K562 (cell line): Measurements from ENCODE around the gene DIP2B. TPM values are rescaled to one million over a fixed set of nuclear protein-coding genes. Genes with fewer than 3 reads are reported as not detected.

Experiments
- ATAC-seq: fragments of 200-7000 bp; cut with Tn5 transposase; 3 replicates; pipeline ENCODE4 v1.9.1; 2020; ENCODE audit warnings: moderate library complexity
- BruUV-seq: library from RNA; stranded (reverse); fragments of 400-500 nt; replicated peaks from 2 replicates; lab custom pipeline; 2021; lab: Mats Ljungman, UMichigan
- CTCF ChIA-PET: fragments of 300-600 bp; formaldehyde crosslinking; extraction: SDS; loops from one replicate; lab custom pipeline; 2021; ENCODE audit warnings: low intra/inter-chr PET ratio; lab: Yijun Ruan, JAX
- POLR2A ChIA-PET: fragments of 300-600, 350-650 bp; sonication (Branson Sonifier 250); formaldehyde crosslinking; extraction: SDS; loops from one replicate; lab custom pipeline; 2021; ENCODE audit warnings: antibody characterized with exemption, inconsistent platforms; lab: Yijun Ruan, JAX
- DNase-seq, 4 experiments: peaks; one replicate each; pipeline versions ENCODE4 v3.0.0 to v3.0.0-alpha.2; 2011 to 2018; ENCODE audit warnings: low spot score in 3 of 4, mixed read lengths in 3 of 4; ENCODE audit errors: extremely low read depth in 1 of 4
- FAIRE-seq: peaks from 2 replicates; lab custom pipeline; 2011; peaks lifted over from hg19 to GRCh38; lab: Jason Lieb, UNC
- H2AFZ ChIP-seq: 2 replicates; pipeline ENCODE4 v1.6.0; 2011; ENCODE audit warnings: low read depth, low read length, control low read depth, inconsistent platforms
- H3K27ac ChIP-seq: fragments of 200-600 bp; 3 replicates; pipeline ENCODE4 v1.8.0; 2011; ENCODE audit warnings: low read depth, mild to moderate bottlenecking, control low read depth, inconsistent platforms, low read length, moderate library complexity, mixed read lengths; ENCODE audit errors: extremely low read depth
- H3K27me3 ChIP-seq, 2 experiments: fragments of 300-600 bp in 1 of 2; 2 replicates in 1 of 2; 3 replicates in 1 of 2; pipeline versions ENCODE4 v1.6.0 to v1.8.0; 2011; ENCODE audit warnings: inconsistent platforms in 2 of 2, low read length in 2 of 2, mild to moderate bottlenecking in 1 of 2, mixed read lengths in 1 of 2, moderate library complexity in 1 of 2; ENCODE audit not compliant: control insufficient read depth in 2 of 2, insufficient read depth in 2 of 2
- H3K36me3 ChIP-seq: fragments of 300-600 bp; 3 replicates; pipeline ENCODE4 v1.8.0; 2011; ENCODE audit warnings: mild to moderate bottlenecking, low read length, inconsistent platforms; ENCODE audit not compliant: control insufficient read depth, insufficient read depth
- H3K4me1 ChIP-seq, 2 experiments: fragments of 200-600 bp in 1 of 2; replicated peaks in 1 of 2; 2 replicates in 1 of 2; 3 replicates in 1 of 2; pipeline versions ENCODE4 v1.5.1 to v1.8.0; 2011; ENCODE audit warnings: inconsistent platforms in 2 of 2, low read length in 2 of 2, mild to moderate bottlenecking in 1 of 2, mixed read lengths in 1 of 2, moderate library complexity in 1 of 2; ENCODE audit not compliant: control insufficient read depth in 2 of 2, insufficient read depth in 2 of 2
- H3K4me2 ChIP-seq: 2 replicates; pipeline ENCODE4 v1.6.1; 2011; ENCODE audit warnings: low read length, control low read depth, inconsistent platforms, mixed read lengths; ENCODE audit not compliant: insufficient read depth
- H3K4me3 ChIP-seq: fragments of 200-600 bp; sonication (generic), shearing (Covaris generic); 2 replicates; pipeline ENCODE4 v1.5.1; 2016; ENCODE audit warnings: control low read depth, inconsistent platforms
- H3K79me2 ChIP-seq: fragments of 200-600 bp; 3 replicates; pipeline ENCODE4 v1.8.0; 2011; ENCODE audit warnings: low read length, inconsistent platforms; ENCODE audit not compliant: control insufficient read depth, insufficient read depth
- H3K9ac ChIP-seq, 2 experiments: 2 replicates each; pipeline versions ENCODE4 v1.6.0 to v1.6.1; 2011; ENCODE audit warnings: low read depth in 2 of 2, low read length in 2 of 2, control low read depth in 1 of 2, inconsistent platforms in 1 of 2, mild to moderate bottlenecking in 1 of 2, mixed read lengths in 1 of 2; ENCODE audit not compliant: insufficient read depth in 1 of 2
- H3K9me1 ChIP-seq: one replicate; pipeline ENCODE4 v1.6.0; 2011; ENCODE audit warnings: inconsistent platforms, mild to moderate bottlenecking, low read length, moderate library complexity; ENCODE audit not compliant: control insufficient read depth, insufficient read depth
- H3K9me3 ChIP-seq: replicated peaks from 2 replicates; pipeline ENCODE4 v1.5.1; 2011; ENCODE audit warnings: low read depth, low read length, inconsistent platforms; ENCODE audit not compliant: control insufficient read depth, insufficient read depth
- H4K20me1 ChIP-seq: replicated peaks from 2 replicates; pipeline ENCODE4 v1.6.1; 2011; ENCODE audit warnings: low read length, inconsistent platforms, mixed read lengths; ENCODE audit not compliant: control insufficient read depth, insufficient read depth
- BACH1 ChIP-seq: fragments of 200-800 bp; sonication (Bioruptor generic); IDR thresholded peaks from 2 replicates; pipeline ENCODE4 v1.6.1; 2016; ENCODE audit warnings: missing genetic modification characterization, missing compliant biosample characterization
- CCNT2 ChIP-seq: IDR thresholded peaks from 2 replicates; pipeline ENCODE4 v1.6.1; 2011; ENCODE audit warnings: borderline replicate concordance, low read depth, mild to moderate bottlenecking, moderate library complexity, mixed read lengths, low read length; ENCODE audit not compliant: insufficient read length; ENCODE audit errors: extremely low read depth
- CHD4 ChIP-seq: fragments of 200-600 bp; sonication (generic); IDR thresholded peaks from 3 replicates; pipeline ENCODE4 v1.6.1; 2012; ENCODE audit warnings: low read depth, mild to moderate bottlenecking, mixed read lengths, low read length, inconsistent platforms; ENCODE audit not compliant: insufficient read depth, insufficient replicate concordance, poor library complexity, severe bottlenecking
- HLTF ChIP-seq: fragments of 450-650 bp; IDR thresholded peaks from 2 replicates; pipeline ENCODE4 v1.6.1; 2016
- NFXL1 ChIP-seq: fragments of 450-650 bp; formaldehyde crosslinking; IDR thresholded peaks from 2 replicates; pipeline ENCODE4 v1.4.0; 2021; ENCODE audit warnings: mild to moderate bottlenecking
- NKRF ChIP-seq: fragments of 450-650 bp; IDR thresholded peaks from 2 replicates; pipeline ENCODE4 v1.6.1; 2016; ENCODE audit warnings: borderline replicate concordance
- POU5F1 ChIP-seq: fragments of 150-350 bp; IDR thresholded peaks from 2 replicates; pipeline ENCODE4 v1.6.1; 2014; ENCODE audit warnings: borderline replicate concordance, low read length, low read depth, mild to moderate bottlenecking; ENCODE audit not compliant: partially characterized antibody
- WGBS: fragments of 100-300 bp; shearing (Covaris generic); methylation state at CpG from one replicate; pipeline ENCODE4 v1.1.6; 2016; ENCODE audit warnings: low coverage, mixed read lengths; ENCODE audit not compliant: insufficient coverage; ENCODE audit errors: missing lambda C conversion rate; 5-methylcytosine and 5-hydroxymethylcytosine counted together
- in situ Hi-C: fragments of 300-500 bp; cut with MboI; formaldehyde crosslinking; loops from 4 replicates; pipeline ENCODE4 v1.15.0; 2018; ENCODE audit warnings: inconsistent platforms, mixed read lengths
- intact Hi-C: fragments of 100-400 bp; cut with micrococcal nuclease; formaldehyde crosslinking; loops from 2 replicates; pipeline ENCODE4 v1.14.2; 2022
- polyA plus RNA-seq, 8 experiments: library from polyadenylated mRNA; depleted of rRNA in 4 of 8; stranded (reverse) in 5 of 8; unstranded in 3 of 8; fragments of >200 nt; fragmentation: Nextera tagmentation in 2 of 8; fragmentation: Illumina TruSeq in 1 of 8; extraction: Ambion mirVana in 2 of 8; extraction: Trizol in 1 of 8; gene quantifications; 2 replicates each; pipeline versions ENCODE4 v1.2.1 to v1.2.3, GENCODE V29; 2011 to 2014; ENCODE audit warnings: inconsistent platforms in 1 of 8, missing spikeins in 1 of 8
- total RNA-seq, 7 experiments: library from RNA; depleted of rRNA in 6 of 7; stranded (reverse); fragments of >200 nt in 6 of 7; fragmentation: Illumina TruSeq in 2 of 7; extraction: Trizol in 2 of 7; gene quantifications; 2 replicates each; pipeline versions ENCODE4 v1.2.1 to v1.2.3, GENCODE V29; 2011 to 2021; ENCODE audit warnings: low replicate concordance in 1 of 7

The DIP2B gene
- total and polyA plus RNA-seq, 9 of the 15 experiments (the other 6 are each of a cell fraction or from before 2014, with no cell fraction given) = 4.6 to 26.1 (median 18.8) TPM

- Histone ChIP-seq H3K79me2 (no peaks in the 10 kb centered on the region), H3K9me1 (no peaks in the 10 kb centered on the region), H3K9me3 (no peaks in the 10 kb centered on the region), H3K4me2 (no peak overlapping the region), H3K27ac (no peak overlapping the region), H3K9ac (peak overlapping the region in 1 of 2 experiments; percentile 10; a peak in 1 of 4 replicates), H3K4me3 (no peak overlapping the region), H3K4me1 (no peaks in the 10 kb centered on the region), H2AFZ (no peak overlapping the region), H4K20me1 (no peaks in the 10 kb centered on the region), H3K36me3 (peaks cover 74% of the 10 kb centered on the region; the same call in 2 of the 3 replicates), H3K27me3 (no peaks in the 10 kb centered on the region)
- ATAC-seq (no peak), DNase-seq (no peak), FAIRE-seq (no peak)
- in situ Hi-C loops (no loop called here), intact Hi-C loops (no loop called here)
- BruUV-seq = no TSS peak
- ChIA-PET POLR2A (no interaction called here), CTCF (no interaction called here)
- TF ChIP-seq BACH1 (tag) (no peak), NFXL1 (CRISPR knock-in tag) (no peak)
- 96% methylated on average over 7 of the region's 7 CpGs for WGBS
These were observed 202.6 kb downstream of the DIP2B start for GRCh38 chr12:50707396-50707795.

- DNase-seq (no peak), FAIRE-seq (no peak), ATAC-seq (no peak)
- Histone ChIP-seq H3K4me3 (no peak overlapping the region), H3K9ac (no peak overlapping the region), H3K4me1 (no peaks in the 10 kb centered on the region), H3K9me3 (no peaks in the 10 kb centered on the region), H3K9me1 (no peaks in the 10 kb centered on the region), H3K36me3 (peaks cover 70% of the 10 kb centered on the region; the same call in 2 of the 3 replicates), H3K4me2 (no peak overlapping the region), H3K79me2 (no peaks in the 10 kb centered on the region), H4K20me1 (no peaks in the 10 kb centered on the region), H3K27me3 (no peaks in the 10 kb centered on the region), H3K27ac (no peak overlapping the region), H2AFZ (no peak overlapping the region)
- ChIA-PET POLR2A (no interaction called here), CTCF (no interaction called here)
- WGBS = 94% methylated on average over 2 of the region's 2 CpGs
- intact Hi-C loops = no loop called here
- no peak for TF ChIP-seq POU5F1
- no peak for TF ChIP-seq HLTF
- no peak for TF ChIP-seq CCNT2
- no peak for TF ChIP-seq CHD4
- TF ChIP-seq NKRF = no peak
- in situ Hi-C loops = no loop called here
- no TSS peak for BruUV-seq
These were observed 203.8 kb downstream of the DIP2B start for GRCh38 chr12:50708631-50709030.
